Lower leg skin (tissue), 4 donors: Measurements from ENCODE around the gene PCGF3. TPM values are rescaled to one million over a fixed set of nuclear protein-coding genes. Genes with fewer than 3 reads are reported as not detected.

Experiments used
- DNase-seq, 2 donors: peaks; one replicate each; pipeline ENCODE4 v3.0.0-alpha.2; 2019; ENCODE audit warnings: low spot score in 2 of 2
- H3K4me3 ChIP-seq: fragments of 200-600 bp; sonication (generic); 2 replicates; pipeline ENCODE4 v1.5.1; 2017; ENCODE audit warnings: mild to moderate bottlenecking, low read depth; ENCODE audit not compliant: poor library complexity, severe bottlenecking
- POLR2A ChIP-seq, 2 donors: fragments of 450-650 bp; IDR thresholded peaks; one replicate each; pipeline ENCODE4 v1.6.1; 2016 to 2017; ENCODE audit warnings: antibody characterized with exemption in 2 of 2, mild to moderate bottlenecking in 1 of 2, moderate library complexity in 1 of 2
- WGBS, 2 donors: methylation state at CpG; one replicate each; pipeline ENCODE4 v1.1.5; 2018; 5-methylcytosine and 5-hydroxymethylcytosine counted together
- intact Hi-C: fragments of 100-400 bp; cut with DNase I; formaldehyde crosslinking; loops from one replicate; pipeline ENCODE4 v1.15.0; 2023; ENCODE audit warnings: low total_unique reads
- total RNA-seq, 4 donors: library from RNA; depleted of rRNA; stranded (reverse); fragments of >200 nt; gene quantifications; one replicate each; pipeline ENCODE4 v1.1.0, GENCODE V29; 2016
- TF ChIP-seq, protein P1 (sequence below), 3 donors: fragments of 450-650 bp; IDR thresholded peaks; one replicate each; pipeline ENCODE4 v1.5.1; 2016; ENCODE audit warnings: antibody characterized with exemption in 3 of 3, mild to moderate bottlenecking in 3 of 3, moderate library complexity in 2 of 3

Gene PCGF3
- total RNA-seq, 4 donors from 2014 or later, result 55.2 to 102 (median 72.3) TPM

DNA sequence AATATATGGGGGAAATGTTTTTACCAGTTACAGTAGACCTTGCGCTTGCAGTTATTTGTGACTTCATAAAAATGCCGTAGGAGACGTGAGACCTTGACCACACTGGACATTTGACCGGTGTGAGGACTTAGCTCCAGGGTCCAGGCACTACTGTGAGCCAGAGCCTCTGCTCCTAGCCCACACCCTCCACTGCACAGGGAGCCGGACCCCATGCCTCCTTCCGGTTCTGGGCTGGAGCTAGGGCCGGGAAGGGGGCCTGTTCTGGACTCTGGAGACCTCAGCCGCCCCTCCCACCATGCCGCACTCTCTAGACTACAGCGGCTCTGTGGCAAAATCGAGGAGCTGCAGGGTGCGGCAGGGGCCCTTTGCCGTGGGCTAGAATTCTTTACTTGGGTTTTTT is 5.3 kb downstream of the PCGF3 start:
- no peak for DNase-seq
- H3K4me3 ChIP-seq, result no peak overlapping the region
- TF ChIP-seq POLR2A (IDR thresholded peaks at IDR 0.05), result no peak
- TF ChIP-seq, protein P1, sequence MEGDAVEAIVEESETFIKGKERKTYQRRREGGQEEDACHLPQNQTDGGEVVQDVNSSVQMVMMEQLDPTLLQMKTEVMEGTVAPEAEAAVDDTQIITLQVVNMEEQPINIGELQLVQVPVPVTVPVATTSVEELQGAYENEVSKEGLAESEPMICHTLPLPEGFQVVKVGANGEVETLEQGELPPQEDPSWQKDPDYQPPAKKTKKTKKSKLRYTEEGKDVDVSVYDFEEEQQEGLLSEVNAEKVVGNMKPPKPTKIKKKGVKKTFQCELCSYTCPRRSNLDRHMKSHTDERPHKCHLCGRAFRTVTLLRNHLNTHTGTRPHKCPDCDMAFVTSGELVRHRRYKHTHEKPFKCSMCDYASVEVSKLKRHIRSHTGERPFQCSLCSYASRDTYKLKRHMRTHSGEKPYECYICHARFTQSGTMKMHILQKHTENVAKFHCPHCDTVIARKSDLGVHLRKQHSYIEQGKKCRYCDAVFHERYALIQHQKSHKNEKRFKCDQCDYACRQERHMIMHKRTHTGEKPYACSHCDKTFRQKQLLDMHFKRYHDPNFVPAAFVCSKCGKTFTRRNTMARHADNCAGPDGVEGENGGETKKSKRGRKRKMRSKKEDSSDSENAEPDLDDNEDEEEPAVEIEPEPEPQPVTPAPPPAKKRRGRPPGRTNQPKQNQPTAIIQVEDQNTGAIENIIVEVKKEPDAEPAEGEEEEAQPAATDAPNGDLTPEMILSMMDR (IDR thresholded peaks at IDR 0.05), result no peak
- intact Hi-C loops, result no loop called here
- WGBS, 2 donors, result 79% methylated on average over 13 of the region's 13 CpGs

DNA sequence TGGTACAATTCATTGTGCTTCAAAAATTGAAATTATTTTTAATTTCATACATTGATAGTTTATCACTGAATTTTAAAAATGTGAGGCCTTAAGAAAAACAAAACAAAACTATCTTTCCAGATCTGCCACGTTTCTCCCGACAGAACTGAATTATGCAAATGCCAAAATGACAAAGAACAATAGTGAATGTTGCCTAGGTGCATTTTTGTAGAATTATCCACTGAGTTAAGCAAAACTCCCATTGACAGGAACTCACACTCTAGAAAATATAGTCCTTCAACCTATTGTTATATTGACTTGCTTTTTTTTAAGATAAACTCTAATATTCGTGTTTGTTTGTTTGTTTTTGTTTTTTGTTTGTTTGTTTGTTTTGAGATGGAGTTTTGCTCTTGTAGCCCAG is 6.5 kb downstream of the PCGF3 start:
- TF ChIP-seq, protein P1 (IDR thresholded peaks at IDR 0.05), result no peak
- no peak for TF ChIP-seq POLR2A (IDR thresholded peaks at IDR 0.05)
- H3K4me3 ChIP-seq, result no peak overlapping the region
- intact Hi-C loops, result no loop called here
- no peak for DNase-seq
- WGBS, 2 donors, result 56 to 58% methylated on average over 3 of the region's 3 CpGs

DNA sequence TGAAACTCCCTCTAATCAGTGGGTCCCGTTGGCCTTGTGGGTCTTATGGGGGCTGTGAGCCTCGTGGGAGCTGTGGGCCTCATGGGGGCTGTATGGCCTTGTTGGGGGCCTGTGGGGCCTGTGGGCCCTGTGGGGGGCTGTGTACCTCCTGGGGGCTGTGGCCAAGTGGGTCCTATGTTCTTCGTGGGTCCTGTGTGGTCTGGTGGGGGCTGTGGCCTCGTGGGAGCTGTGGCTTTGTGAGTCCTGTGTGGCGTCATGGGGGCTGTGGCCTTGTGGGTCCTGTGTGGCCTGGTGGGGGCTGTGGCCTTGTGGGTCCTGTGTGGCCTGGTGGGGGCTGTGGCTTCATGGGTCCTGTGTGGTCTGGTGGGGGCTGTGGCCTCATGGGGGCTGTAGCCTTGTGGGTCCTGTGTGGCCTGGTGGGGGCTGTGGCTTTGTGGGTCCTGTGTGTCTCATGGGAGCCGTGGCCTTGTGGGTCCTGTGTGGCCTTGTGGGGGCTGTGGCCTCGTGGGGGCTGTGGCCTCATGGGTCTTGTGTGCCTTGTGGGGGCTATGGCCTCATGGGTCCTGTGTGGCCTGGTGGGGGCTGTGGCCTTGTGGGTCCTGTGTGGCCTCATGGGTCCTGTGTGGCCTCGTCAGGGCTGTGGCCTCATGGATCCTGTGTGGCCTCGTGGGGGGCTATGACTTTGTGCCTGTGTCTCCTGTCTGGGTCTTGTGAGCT is 7.4 kb downstream of the PCGF3 start:
- TF ChIP-seq, protein P1 (IDR thresholded peaks at IDR 0.05), result no peak
- no peak for TF ChIP-seq POLR2A (IDR thresholded peaks at IDR 0.05)
- H3K4me3 ChIP-seq, result no peak overlapping the region
- 79 to 88% methylated on average over 7 to 8 of the region's 9 CpGs for whole genome bisulfite sequencing, 2 donors
- no peak for DNase-seq
- intact Hi-C loops, result no loop called here

DNA sequence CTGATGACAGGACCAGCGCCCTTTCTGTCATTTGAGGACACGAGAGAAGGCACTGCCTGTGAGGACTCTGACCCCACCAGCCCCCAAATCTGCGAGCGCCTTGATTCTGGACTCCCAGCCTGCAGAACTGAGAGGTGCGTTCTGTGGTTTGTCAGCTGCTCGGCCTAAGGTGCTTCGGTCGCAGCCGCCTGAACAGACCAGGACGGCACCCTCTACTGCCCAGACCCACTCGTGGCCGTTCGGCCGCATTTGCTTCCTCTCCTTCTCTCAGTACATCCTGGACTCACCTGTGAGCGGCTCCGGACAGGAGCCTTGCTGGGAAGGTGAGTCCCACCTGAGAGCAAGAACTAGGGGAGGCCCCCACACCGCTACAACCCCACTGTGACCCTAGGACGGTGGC is 8.5 kb downstream of the PCGF3 start:
- H3K4me3 ChIP-seq, result no peak overlapping the region
- TF ChIP-seq, protein P1 (IDR thresholded peaks at IDR 0.05), result no peak
- TF ChIP-seq POLR2A (IDR thresholded peaks at IDR 0.05), result no peak
- WGBS, 2 donors, result 93 to 96% methylated on average over 18 of the region's 18 CpGs
- no peak for DNase-seq
- intact Hi-C loops, result no loop called here

DNA sequence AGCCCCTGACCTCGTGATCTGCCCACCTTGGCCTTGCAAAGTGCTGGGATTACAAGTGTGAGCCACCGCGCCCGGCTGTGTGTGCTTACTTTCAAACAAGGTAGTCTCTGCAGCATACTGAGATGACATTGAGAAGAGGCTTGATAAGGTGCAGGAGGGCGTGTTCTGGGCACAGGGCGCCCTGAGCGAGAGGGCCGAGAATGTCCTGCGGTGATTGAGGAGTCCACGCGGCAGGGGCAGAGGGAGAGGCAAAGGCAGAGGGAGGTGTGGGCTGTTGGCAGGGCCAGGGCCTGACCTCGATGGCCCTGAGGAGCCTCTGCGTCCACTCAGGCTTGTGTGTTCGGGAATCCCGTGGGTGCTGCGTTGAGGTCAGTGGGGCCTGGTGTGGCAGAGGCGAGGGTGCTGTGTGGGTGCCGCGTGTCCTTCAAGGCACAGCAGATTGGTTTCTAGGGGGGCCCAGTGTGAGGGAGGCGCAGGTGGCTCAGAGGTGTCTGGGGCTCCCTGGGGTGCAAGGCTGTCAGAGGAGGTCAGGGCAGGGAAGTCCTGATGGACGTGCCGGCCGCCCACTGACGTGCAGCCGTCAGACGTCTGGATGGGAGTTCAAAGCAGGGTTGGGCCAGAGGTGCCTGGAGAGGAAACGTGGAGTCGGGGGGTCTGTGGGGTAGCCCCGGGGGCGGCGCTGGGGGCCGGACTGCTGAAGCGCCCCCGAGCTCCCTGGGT is 12.1 kb downstream of the PCGF3 start:
- H3K4me3 ChIP-seq, result no peak overlapping the region
- DNase-seq, result no peak
- TF ChIP-seq, protein P1 (IDR thresholded peaks at IDR 0.05), result no peak
- TF ChIP-seq POLR2A (IDR thresholded peaks at IDR 0.05), result no peak
- 86 to 89% methylated on average over 34 of the region's 34 CpGs for WGBS, 2 donors
- intact Hi-C loops, result no loop called here
